ENCODE data around the gene KL. TPM values are rescaled to one million over a fixed set of nuclear protein-coding genes. Genes with fewer than 3 reads are reported as not detected.

The KL gene
- total and polyA plus RNA-seq, 10 of the 15 experiments (the other 5 are each of a cell fraction or from before 2014, with no cell fraction given): 0.08 to 2.1 (median 1.4) TPM

DNA sequence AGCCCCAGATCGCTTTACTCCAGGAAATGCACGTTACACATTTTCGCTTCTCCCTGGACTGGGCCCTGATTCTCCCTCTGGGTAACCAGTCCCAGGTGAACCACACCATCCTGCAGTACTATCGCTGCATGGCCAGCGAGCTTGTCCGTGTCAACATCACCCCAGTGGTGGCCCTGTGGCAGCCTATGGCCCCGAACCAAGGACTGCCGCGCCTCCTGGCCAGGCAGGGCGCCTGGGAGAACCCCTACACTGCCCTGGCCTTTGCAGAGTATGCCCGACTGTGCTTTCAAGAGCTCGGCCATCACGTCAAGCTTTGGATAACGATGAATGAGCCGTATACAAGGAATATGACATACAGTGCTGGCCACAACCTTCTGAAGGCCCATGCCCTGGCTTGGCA lies 44.6 kb downstream of the KL start (continued):
- TF ChIP-seq, protein P1, sequence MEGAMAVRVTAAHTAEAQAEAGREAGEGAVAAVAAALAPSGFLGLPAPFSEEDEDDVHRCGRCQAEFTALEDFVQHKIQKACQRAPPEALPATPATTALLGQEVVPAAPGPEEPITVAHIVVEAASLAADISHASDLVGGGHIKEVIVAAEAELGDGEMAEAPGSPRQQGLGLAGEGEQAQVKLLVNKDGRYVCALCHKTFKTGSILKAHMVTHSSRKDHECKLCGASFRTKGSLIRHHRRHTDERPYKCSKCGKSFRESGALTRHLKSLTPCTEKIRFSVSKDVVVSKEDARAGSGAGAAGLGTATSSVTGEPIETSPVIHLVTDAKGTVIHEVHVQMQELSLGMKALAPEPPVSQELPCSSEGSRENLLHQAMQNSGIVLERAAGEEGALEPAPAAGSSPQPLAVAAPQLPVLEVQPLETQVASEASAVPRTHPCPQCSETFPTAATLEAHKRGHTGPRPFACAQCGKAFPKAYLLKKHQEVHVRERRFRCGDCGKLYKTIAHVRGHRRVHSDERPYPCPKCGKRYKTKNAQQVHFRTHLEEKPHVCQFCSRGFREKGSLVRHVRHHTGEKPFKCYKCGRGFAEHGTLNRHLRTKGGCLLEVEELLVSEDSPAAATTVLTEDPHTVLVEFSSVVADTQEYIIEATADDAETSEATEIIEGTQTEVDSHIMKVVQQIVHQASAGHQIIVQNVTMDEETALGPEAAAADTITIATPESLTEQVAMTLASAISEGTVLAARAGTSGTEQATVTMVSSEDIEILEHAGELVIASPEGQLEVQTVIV (IDR thresholded peaks at IDR 0.05; ENCODE audit: borderline replicate concordance, partially characterized antibody): no peak
- TF ChIP-seq BMI1 (IDR thresholded peaks at IDR 0.05; ENCODE audit: borderline replicate concordance) (no peak), NR2C1 (IDR thresholded peaks at IDR 0.05) (no peak), POLR2AphosphoS2 (IDR thresholded peaks at IDR 0.05; ENCODE audit: low read depth, low read length) (no peak), JUNB (IDR thresholded peaks at IDR 0.05) (no peak), SUPT20H (IDR thresholded peaks at IDR 0.05; ENCODE audit: borderline replicate concordance, control insufficient read depth, low read depth, low read length) (no peak), RB1 (IDR thresholded peaks at IDR 0.05; ENCODE audit: borderline replicate concordance) (no peak)
- TF ChIP-seq, protein P2, sequence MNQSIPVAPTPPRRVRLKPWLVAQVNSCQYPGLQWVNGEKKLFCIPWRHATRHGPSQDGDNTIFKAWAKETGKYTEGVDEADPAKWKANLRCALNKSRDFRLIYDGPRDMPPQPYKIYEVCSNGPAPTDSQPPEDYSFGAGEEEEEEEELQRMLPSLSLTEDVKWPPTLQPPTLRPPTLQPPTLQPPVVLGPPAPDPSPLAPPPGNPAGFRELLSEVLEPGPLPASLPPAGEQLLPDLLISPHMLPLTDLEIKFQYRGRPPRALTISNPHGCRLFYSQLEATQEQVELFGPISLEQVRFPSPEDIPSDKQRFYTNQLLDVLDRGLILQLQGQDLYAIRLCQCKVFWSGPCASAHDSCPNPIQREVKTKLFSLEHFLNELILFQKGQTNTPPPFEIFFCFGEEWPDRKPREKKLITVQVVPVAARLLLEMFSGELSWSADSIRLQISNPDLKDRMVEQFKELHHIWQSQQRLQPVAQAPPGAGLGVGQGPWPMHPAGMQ (IDR thresholded peaks at IDR 0.05; ENCODE audit: borderline replicate concordance): no peak

DNA sequence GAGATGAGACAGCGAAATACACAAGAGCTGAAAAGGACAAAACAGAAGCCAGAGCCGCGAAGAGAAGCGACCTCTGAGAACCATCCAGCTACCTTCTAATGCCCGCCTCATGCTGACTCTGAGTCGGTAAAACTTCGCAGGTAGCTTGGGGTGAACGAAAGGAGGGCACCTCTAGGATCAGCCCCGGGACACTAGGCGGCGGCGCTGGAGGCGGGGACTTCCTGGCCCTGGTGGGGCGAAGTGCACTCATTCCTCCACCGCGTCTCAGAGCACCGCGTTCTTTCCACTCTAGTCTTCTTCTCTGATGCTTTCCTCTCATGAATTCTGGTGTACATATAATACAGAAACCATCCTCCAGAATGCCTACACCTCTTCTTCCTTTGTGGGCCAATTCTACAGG lies 50.1 kb downstream of the KL start:
- intact Hi-C loops (cut with micrococcal nuclease; ENCODE audit: unreplicated experiment): loop anchor here (10.0 kb wide), 1 partner anchor 468 kb away; no protein-coding TSS in a partner anchor
- 94% methylated on average over 18 of the region's 18 CpGs for WGBS (ENCODE audit: insufficient coverage, insufficient replicate concordance, low lambda C conversion rate, missing lambda C conversion rate)
- no peak for FAIRE-seq
- TF ChIP-seq RAD51 (IDR thresholded peaks at IDR 0.05): no peak
- no peak for TF ChIP-seq KAT2A (conservative IDR thresholded peaks at IDR 0.05; ENCODE audit: control insufficient read depth, low read depth, low read length)
- TF ChIP-seq POLR2A (IDR thresholded peaks at IDR 0.05; ENCODE audit: low read depth, low read length): no peak
- TF ChIP-seq, protein P3, sequence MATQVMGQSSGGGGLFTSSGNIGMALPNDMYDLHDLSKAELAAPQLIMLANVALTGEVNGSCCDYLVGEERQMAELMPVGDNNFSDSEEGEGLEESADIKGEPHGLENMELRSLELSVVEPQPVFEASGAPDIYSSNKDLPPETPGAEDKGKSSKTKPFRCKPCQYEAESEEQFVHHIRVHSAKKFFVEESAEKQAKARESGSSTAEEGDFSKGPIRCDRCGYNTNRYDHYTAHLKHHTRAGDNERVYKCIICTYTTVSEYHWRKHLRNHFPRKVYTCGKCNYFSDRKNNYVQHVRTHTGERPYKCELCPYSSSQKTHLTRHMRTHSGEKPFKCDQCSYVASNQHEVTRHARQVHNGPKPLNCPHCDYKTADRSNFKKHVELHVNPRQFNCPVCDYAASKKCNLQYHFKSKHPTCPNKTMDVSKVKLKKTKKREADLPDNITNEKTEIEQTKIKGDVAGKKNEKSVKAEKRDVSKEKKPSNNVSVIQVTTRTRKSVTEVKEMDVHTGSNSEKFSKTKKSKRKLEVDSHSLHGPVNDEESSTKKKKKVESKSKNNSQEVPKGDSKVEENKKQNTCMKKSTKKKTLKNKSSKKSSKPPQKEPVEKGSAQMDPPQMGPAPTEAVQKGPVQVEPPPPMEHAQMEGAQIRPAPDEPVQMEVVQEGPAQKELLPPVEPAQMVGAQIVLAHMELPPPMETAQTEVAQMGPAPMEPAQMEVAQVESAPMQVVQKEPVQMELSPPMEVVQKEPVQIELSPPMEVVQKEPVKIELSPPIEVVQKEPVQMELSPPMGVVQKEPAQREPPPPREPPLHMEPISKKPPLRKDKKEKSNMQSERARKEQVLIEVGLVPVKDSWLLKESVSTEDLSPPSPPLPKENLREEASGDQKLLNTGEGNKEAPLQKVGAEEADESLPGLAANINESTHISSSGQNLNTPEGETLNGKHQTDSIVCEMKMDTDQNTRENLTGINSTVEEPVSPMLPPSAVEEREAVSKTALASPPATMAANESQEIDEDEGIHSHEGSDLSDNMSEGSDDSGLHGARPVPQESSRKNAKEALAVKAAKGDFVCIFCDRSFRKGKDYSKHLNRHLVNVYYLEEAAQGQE (IDR thresholded peaks at IDR 0.05; ENCODE audit: low read depth, low read length): no peak
- TF ChIP-seq, protein P4, sequence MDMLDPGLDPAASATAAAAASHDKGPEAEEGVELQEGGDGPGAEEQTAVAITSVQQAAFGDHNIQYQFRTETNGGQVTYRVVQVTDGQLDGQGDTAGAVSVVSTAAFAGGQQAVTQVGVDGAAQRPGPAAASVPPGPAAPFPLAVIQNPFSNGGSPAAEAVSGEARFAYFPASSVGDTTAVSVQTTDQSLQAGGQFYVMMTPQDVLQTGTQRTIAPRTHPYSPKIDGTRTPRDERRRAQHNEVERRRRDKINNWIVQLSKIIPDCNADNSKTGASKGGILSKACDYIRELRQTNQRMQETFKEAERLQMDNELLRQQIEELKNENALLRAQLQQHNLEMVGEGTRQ (IDR thresholded peaks at IDR 0.05; ENCODE audit: borderline replicate concordance, low read depth, low read length): no peak

More for the DNA sequence above, 50.1 kb downstream of the KL start:
- no peaks in the 10 kb centered on the region for H3K79me2 ChIP-seq (ENCODE audit: control insufficient read depth, insufficient read depth, low read length)
- SMC1A ChIA-PET (ENCODE audit: uncharacterized antibody, unreplicated experiment): no interaction called here
- H3K4me2 ChIP-seq (ENCODE audit: control insufficient read depth, insufficient read depth): no peak overlapping the region
- in situ Hi-C loops (cut with MboI): no loop called here
- no peaks in the 10 kb centered on the region for H3K4me1 ChIP-seq (ENCODE audit: control insufficient read depth, insufficient read depth, low read length)
- CTCF ChIA-PET: no interaction called here
- H3K27me3 ChIP-seq (replicated peaks in 1 of 2; ENCODE audit: control insufficient read depth in 2 of 2, insufficient read depth in 2 of 2, low read length in 1 of 2): no peaks in the 10 kb centered on the region
- BruUV-seq (replicated peaks): no TSS peak
- H3K9ac ChIP-seq (ENCODE audit: control insufficient read depth, insufficient read depth, low read length): no peak overlapping the region
- no peaks in the 10 kb centered on the region for H3K36me3 ChIP-seq (ENCODE audit: control insufficient read depth in 2 of 2, insufficient read depth in 2 of 2, low read length in 1 of 2)
- H3K4me3 ChIP-seq: no peak overlapping the region
- no peak for ATAC-seq
- DNase-seq (ENCODE audit: low read depth, low spot score): no peak
- H2AFZ ChIP-seq (ENCODE audit: control insufficient read depth, low read depth, low read length): no peak overlapping the region
- no peaks in the 10 kb centered on the region for H4K20me1 ChIP-seq (ENCODE audit: control insufficient read depth, insufficient read depth)
- no peaks in the 10 kb centered on the region; the same call in 2 of the 3 replicates for H3K9me3 ChIP-seq (replicated peaks; ENCODE audit: control insufficient read depth, insufficient read depth, low read length)
- POLR2A ChIA-PET: no interaction called here
- RAD21 ChIA-PET (ENCODE audit: unreplicated experiment): no interaction called here
- H3K27ac ChIP-seq (ENCODE audit: control insufficient read depth, insufficient read depth): no peak overlapping the region

Measured in GM12878 (cell line).